LNCaP clone FGC (cell line): ENCODE results near the gene PHACTR3.

Experiments
- DNase-seq: peaks from one replicate; pipeline ENCODE4 v3.0.0-alpha.2; 2011; ENCODE audit warnings: low read depth
- H3K4me3 ChIP-seq: 2 replicates; pipeline ENCODE4 v1.5.1; 2011; ENCODE audit warnings: mild to moderate bottlenecking, low read depth, low read length, control low read depth
- TF ChIP-seq, protein P1 (sequence below): IDR thresholded peaks from 2 replicates; pipeline ENCODE4 v1.5.1; 2012; ENCODE audit warnings: mild to moderate bottlenecking; ENCODE audit not compliant: control insufficient read depth, insufficient read depth; ENCODE audit errors: extremely low read depth

Gene PHACTR3

DNA sequence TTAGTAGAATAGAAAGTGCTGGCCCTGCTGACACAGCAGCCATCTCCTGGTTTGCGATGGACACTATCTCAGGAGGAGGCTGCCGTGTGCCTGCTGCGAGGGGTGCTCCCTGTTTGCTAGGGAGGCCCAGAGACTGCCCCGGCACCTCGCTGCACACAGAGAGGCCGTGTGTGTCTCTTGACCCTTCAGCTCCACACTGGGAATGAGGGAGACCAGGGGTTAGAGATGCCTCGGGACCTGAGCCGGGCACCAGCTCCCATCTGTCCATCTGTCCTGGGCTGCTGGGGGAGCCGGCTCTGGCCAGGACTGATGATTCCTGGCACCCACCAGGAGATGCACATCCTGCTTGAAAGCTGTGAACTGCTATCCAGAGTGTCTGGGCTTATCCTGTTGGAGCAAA lies 18.2 kb downstream of the PHACTR3 start:
- TF ChIP-seq, protein P1, sequence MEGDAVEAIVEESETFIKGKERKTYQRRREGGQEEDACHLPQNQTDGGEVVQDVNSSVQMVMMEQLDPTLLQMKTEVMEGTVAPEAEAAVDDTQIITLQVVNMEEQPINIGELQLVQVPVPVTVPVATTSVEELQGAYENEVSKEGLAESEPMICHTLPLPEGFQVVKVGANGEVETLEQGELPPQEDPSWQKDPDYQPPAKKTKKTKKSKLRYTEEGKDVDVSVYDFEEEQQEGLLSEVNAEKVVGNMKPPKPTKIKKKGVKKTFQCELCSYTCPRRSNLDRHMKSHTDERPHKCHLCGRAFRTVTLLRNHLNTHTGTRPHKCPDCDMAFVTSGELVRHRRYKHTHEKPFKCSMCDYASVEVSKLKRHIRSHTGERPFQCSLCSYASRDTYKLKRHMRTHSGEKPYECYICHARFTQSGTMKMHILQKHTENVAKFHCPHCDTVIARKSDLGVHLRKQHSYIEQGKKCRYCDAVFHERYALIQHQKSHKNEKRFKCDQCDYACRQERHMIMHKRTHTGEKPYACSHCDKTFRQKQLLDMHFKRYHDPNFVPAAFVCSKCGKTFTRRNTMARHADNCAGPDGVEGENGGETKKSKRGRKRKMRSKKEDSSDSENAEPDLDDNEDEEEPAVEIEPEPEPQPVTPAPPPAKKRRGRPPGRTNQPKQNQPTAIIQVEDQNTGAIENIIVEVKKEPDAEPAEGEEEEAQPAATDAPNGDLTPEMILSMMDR, result no peak
- no peak overlapping the region for H3K4me3 ChIP-seq
- no peak for DNase-seq

GRCh38 chr20:59623133-59623532 lies 18.8 kb downstream of the PHACTR3 start:
- no peak for DNase-seq
- TF ChIP-seq, protein P1, result no peak
- H3K4me3 ChIP-seq, result no peak overlapping the region

DNA sequence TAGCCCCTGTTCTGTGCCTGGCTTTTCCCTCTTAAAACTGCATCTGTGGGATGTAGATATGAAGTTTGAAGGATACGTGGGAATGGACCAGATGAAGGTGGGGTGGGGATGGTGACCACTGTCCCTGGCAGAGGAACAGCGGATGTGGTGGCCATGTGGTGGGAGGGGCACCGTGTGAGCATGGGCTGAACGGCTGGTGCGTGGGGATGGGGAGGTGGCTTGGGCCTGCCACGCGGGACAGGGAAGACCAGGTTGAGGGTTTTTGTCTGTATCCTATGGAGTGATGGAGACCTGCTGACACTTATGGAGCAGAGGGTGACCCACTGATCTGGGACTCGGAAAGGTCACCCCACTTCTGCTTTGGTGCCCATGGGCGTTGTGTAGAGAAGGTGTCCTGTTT lies 19.2 kb downstream of the PHACTR3 start:
- DNase-seq, result no peak
- no peak overlapping the region for H3K4me3 ChIP-seq
- TF ChIP-seq, protein P1, result no peak

GRCh38 chr20:59624401-59624800 lies 20.1 kb downstream of the PHACTR3 start:
- H3K4me3 ChIP-seq, result no peak overlapping the region
- DNase-seq, result no peak
- TF ChIP-seq, protein P1, result no peak

- TF ChIP-seq, protein P1, result no peak
- H3K4me3 ChIP-seq, result no peak overlapping the region
- DNase-seq, result no peak
Measured at GRCh38 chr20:59625214-59625922, 21.0 kb downstream of the PHACTR3 start.

GRCh38 chr20:59627298-59627697 lies 23.0 kb downstream of the PHACTR3 start:
- TF ChIP-seq, protein P1, result no peak
- DNase-seq, result no peak
- H3K4me3 ChIP-seq, result no peak overlapping the region

DNA sequence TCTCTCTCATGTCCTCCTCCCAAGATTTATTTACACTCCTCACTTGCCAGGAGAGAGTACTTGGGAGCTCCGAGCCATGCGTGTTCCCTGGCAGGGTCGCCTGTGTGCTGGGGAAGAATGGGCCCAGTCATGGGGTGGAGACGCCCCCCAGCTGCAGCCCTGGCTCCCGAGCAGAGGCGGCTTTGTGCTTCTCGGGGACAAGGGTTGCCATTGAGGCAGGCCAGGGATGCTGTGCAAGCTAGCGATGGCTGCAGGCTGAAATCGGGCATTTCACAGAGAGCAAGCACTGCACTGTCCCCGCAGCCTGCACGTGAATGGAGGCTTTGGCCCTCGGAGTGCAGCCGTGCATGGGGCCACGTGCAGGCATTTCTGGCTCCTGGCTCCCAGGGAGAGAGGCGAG lies 23.8 kb downstream of the PHACTR3 start:
- DNase-seq, result no peak
- no peak overlapping the region for H3K4me3 ChIP-seq
- TF ChIP-seq, protein P1, result no peak
